PC-9 (cell line): ENCODE measurements around the gene PLEKHG5. TPM values are rescaled to one million over a fixed set of nuclear protein-coding genes. Genes with fewer than 3 reads are reported as not detected.
A peak's percentile ranks its signal among the peaks of the same experiment; 100 is the strongest.

ENCODE experiments used
- Bru-seq: library from RNA; stranded (reverse); fragments of 400-500 nt; gene quantifications from one replicate; lab custom pipeline; 2021; lab: Mats Ljungman, UMichigan
- BruChase-seq, 2 experiments: library from RNA; stranded (reverse); fragments of 400-500 nt; gene quantifications; one replicate each; lab custom pipeline; 2021; lab: Mats Ljungman, UMichigan
- BruUV-seq: library from RNA; stranded (reverse); fragments of 400-500 nt; replicated peaks from 2 replicates; lab custom pipeline; 2021; lab: Mats Ljungman, UMichigan
- CTCF ChIA-PET: fragments of 300-600 bp; sonication (Branson Sonifier 250); formaldehyde crosslinking; loops from one replicate; lab custom pipeline; 2022; ENCODE audit warnings: antibody characterized with exemption; lab: Charles Lee
- POLR2A ChIA-PET: fragments of 300-600 bp; sonication (Branson Sonifier 250); formaldehyde crosslinking; loops from one replicate; lab custom pipeline; 2022; ENCODE audit warnings: antibody characterized with exemption; ENCODE audit not compliant: unreplicated experiment; lab: Charles Lee
- DNase-seq, 2 experiments: peaks; one replicate each; pipeline versions ENCODE4 v3.0.0 to v3.0.0-alpha.2; 2015 to 2022; ENCODE audit warnings: mixed read lengths in 1 of 2
- H2AFZ ChIP-seq: fragments of 200-600 bp; sonication (generic); 2 replicates; pipeline ENCODE4 v1.8.1; 2017; ENCODE audit warnings: antibody characterized with exemption
- H3F3A ChIP-seq: fragments of 200-600 bp; sonication (generic); 2 replicates; pipeline ENCODE4 v1.8.1; 2017; ENCODE audit warnings: antibody characterized with exemption, mild to moderate bottlenecking, low read depth; ENCODE audit not compliant: insufficient read depth
- H3K27ac ChIP-seq: fragments of 200-600 bp; sonication (generic); 2 replicates; pipeline ENCODE4 v1.6.1; 2016; ENCODE audit warnings: mixed run types
- H3K27me3 ChIP-seq: fragments of 200-600 bp; sonication (generic); 2 replicates; pipeline ENCODE4 v1.6.1; 2016; ENCODE audit warnings: low read depth, mixed run types; ENCODE audit not compliant: insufficient read depth
- H3K36me3 ChIP-seq: fragments of 200-600 bp; sonication (generic); 2 replicates; pipeline ENCODE4 v1.6.1; 2016; ENCODE audit warnings: low read depth, mixed run types
- H3K4me1 ChIP-seq: fragments of 200-600 bp; sonication (generic); replicated peaks from 2 replicates; pipeline ENCODE4 v1.6.1; 2016; ENCODE audit warnings: mixed run types; ENCODE audit not compliant: insufficient read depth
- H3K4me2 ChIP-seq: fragments of 200-600 bp; sonication (generic); 2 replicates; pipeline ENCODE4 v1.6.1; 2017; ENCODE audit warnings: mixed run types
- H3K4me3 ChIP-seq: fragments of 200-600 bp; sonication (generic); 2 replicates; pipeline ENCODE4 v1.6.1; 2016; ENCODE audit warnings: mixed run types
- H3K79me2 ChIP-seq: fragments of 200-600 bp; sonication (generic); 2 replicates; pipeline ENCODE4 v1.6.1; 2017; ENCODE audit warnings: low read depth, mixed run types
- H3K9me2 ChIP-seq: fragments of 200-600 bp; sonication (generic); 2 replicates; pipeline ENCODE4 v1.8.1; 2017; ENCODE audit warnings: mild to moderate bottlenecking; ENCODE audit not compliant: insufficient read depth
- H3K9me3 ChIP-seq: fragments of 200-600 bp; sonication (generic); 2 replicates; pipeline ENCODE4 v1.8.1; 2016; ENCODE audit warnings: low read depth; ENCODE audit not compliant: insufficient read depth
- H4K20me1 ChIP-seq: fragments of 200-600 bp; sonication (generic); 2 replicates; pipeline ENCODE4 v1.8.1; 2017; ENCODE audit not compliant: insufficient read depth
- EZH2 ChIP-seq: fragments of 200-600 bp; sonication (generic); IDR thresholded peaks from 2 replicates; pipeline ENCODE4 v1.8.0; 2017; ENCODE audit warnings: antibody characterized with exemption, low read depth
- intact Hi-C: fragments of 100-400 bp; cut with micrococcal nuclease; formaldehyde crosslinking; loops from one replicate; pipeline ENCODE4 v1.10.0; 2022; ENCODE audit not compliant: unreplicated experiment
- long read RNA-seq: library from polyadenylated mRNA; stranded (forward); transcript quantifications from one replicate; pipeline ENCODE4 v2.0.0, GENCODE V29; 2022
- total RNA-seq: library from RNA; stranded (reverse); gene quantifications from 2 replicates; pipeline ENCODE4 v1.2.3, GENCODE V29; 2021
- TF ChIP-seq, protein P1 (sequence below): fragments of 200-600 bp; sonication (generic); conservative IDR thresholded peaks from 2 replicates; pipeline ENCODE4 v1.6.1; 2017; ENCODE audit warnings: mixed run types, antibody characterized with exemption, mild to moderate bottlenecking, moderate library complexity

The PLEKHG5 gene, protein sequence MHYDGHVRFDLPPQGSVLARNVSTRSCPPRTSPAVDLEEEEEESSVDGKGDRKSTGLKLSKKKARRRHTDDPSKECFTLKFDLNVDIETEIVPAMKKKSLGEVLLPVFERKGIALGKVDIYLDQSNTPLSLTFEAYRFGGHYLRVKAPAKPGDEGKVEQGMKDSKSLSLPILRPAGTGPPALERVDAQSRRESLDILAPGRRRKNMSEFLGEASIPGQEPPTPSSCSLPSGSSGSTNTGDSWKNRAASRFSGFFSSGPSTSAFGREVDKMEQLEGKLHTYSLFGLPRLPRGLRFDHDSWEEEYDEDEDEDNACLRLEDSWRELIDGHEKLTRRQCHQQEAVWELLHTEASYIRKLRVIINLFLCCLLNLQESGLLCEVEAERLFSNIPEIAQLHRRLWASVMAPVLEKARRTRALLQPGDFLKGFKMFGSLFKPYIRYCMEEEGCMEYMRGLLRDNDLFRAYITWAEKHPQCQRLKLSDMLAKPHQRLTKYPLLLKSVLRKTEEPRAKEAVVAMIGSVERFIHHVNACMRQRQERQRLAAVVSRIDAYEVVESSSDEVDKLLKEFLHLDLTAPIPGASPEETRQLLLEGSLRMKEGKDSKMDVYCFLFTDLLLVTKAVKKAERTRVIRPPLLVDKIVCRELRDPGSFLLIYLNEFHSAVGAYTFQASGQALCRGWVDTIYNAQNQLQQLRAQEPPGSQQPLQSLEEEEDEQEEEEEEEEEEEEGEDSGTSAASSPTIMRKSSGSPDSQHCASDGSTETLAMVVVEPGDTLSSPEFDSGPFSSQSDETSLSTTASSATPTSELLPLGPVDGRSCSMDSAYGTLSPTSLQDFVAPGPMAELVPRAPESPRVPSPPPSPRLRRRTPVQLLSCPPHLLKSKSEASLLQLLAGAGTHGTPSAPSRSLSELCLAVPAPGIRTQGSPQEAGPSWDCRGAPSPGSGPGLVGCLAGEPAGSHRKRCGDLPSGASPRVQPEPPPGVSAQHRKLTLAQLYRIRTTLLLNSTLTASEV
- total RNA-seq (11.3 and 12.6 TPM in 2 replicates), Bru-seq, nascent RNA (percentile 38 among the genes with signal in this experiment), BruChase-seq, experiment 1, labeled RNA remaining after a 2-hour chase (percentile 36 among the genes with signal in this experiment), BruChase-seq, experiment 2, labeled RNA remaining after a 6-hour chase (percentile 57 among the genes with signal in this experiment)
- long read RNA-seq, partial matches to known transcripts = 0 of 4 reads
- long read RNA-seq, other reads (novel, unspliced or antisense) = 4 of 4 reads

DNA sequence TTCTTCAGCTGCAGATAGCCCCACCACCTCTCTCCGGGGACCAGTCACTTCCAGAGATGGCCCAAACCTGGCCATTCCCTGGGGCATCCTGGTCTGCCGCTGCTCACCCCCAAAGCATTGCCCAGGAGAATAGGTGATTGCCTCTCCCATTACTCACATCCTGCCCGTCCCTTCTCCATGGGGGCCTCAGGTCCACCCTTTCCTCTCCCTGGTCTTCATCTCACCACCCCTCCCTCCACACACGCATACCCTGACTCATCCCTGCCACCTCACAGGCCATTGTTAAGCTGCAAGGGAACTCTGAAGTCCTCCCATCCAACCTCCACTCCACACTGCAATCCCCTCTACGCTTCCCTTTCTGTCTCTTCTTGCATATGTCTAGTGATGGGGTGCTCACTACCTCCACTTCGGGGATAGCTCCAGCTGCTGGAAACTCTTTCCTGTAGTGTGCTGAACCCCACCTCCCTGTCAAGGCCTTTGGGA, at the start of gene PLEKHG5:
PLEKHG5 (minus strand) TSS at position 188 of the 483 bp plus-strand sequence. CDS start 14,096 bp downstream, outside the sequence.
- peak; percentile 63 to 75 for DNase-seq
- POLR2A ChIA-PET = interaction anchor here (0.6 to 0.7 kb wide), 2 partner anchors 69 to 109 kb away, joined by 5 read pairs; no protein-coding TSS in a partner anchor
- BruUV-seq = no TSS peak

DNA sequence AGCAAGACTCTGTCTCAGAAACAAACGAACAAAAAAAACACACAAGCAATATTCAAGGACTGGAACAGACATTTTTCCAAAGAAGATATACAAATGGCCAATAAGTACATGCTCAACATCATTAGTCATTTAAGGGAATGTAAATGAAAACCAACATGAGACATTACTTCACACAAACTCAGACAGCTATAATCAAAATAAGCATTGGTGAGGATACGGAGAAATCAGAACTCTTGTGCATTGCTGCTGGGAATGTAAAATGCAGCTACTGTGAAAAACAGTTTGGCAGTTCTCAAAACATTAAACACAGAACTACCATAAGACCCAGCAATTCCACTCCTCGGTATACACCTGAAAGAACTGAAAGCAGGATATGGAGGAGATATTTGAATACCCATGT, 47.5 kb upstream of the PLEKHG5 start:
- no TSS peak for BruUV-seq

More for the DNA sequence above, at the start of gene PLEKHG5:
- H3F3A ChIP-seq = peaks cover 12% of the 10 kb centered on the region; the same call in 1 of the 2 replicates
- no peaks in the 10 kb centered on the region for H3K9me3 ChIP-seq
- CTCF ChIA-PET = interaction anchor here (0.7 to 1.2 kb wide), 2 partner anchors 22 to 32 kb away, joined by 3 to 5 read pairs; no protein-coding TSS in a partner anchor
- H3K4me1 ChIP-seq = peaks cover 19% of the 10 kb centered on the region
- H3K9me2 ChIP-seq = no peaks in the 10 kb centered on the region
- no peaks in the 10 kb centered on the region for H3K79me2 ChIP-seq
- peak within 1 kb of the TSS; percentile 90 for H2AFZ ChIP-seq
- H3K4me2 ChIP-seq = peak within 1 kb of the TSS; percentile 98
- H3K27ac ChIP-seq = peak within 1 kb of the TSS; percentile 89
- intact Hi-C loops = loop anchor here (2.0 to 5.0 kb wide), 3 partner anchors 31 to 139 kb away; partner anchors contain the start of gene KLHL21
- peak within 1 kb of the TSS; percentile 89 for H3K4me3 ChIP-seq
- TF ChIP-seq EZH2 = no peak
- TF ChIP-seq, protein P1, sequence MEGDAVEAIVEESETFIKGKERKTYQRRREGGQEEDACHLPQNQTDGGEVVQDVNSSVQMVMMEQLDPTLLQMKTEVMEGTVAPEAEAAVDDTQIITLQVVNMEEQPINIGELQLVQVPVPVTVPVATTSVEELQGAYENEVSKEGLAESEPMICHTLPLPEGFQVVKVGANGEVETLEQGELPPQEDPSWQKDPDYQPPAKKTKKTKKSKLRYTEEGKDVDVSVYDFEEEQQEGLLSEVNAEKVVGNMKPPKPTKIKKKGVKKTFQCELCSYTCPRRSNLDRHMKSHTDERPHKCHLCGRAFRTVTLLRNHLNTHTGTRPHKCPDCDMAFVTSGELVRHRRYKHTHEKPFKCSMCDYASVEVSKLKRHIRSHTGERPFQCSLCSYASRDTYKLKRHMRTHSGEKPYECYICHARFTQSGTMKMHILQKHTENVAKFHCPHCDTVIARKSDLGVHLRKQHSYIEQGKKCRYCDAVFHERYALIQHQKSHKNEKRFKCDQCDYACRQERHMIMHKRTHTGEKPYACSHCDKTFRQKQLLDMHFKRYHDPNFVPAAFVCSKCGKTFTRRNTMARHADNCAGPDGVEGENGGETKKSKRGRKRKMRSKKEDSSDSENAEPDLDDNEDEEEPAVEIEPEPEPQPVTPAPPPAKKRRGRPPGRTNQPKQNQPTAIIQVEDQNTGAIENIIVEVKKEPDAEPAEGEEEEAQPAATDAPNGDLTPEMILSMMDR = no peak
- no peaks in the 10 kb centered on the region for H3K36me3 ChIP-seq
- H3K27me3 ChIP-seq = no peaks in the 10 kb centered on the region
- H4K20me1 ChIP-seq = no peaks in the 10 kb centered on the region

More for the DNA sequence above, 47.5 kb upstream of the PLEKHG5 start:
- no peaks in the 10 kb centered on the region for H3K36me3 ChIP-seq
- no peaks in the 10 kb centered on the region for H4K20me1 ChIP-seq
- no peak for DNase-seq
- TF ChIP-seq EZH2 = no peak
- TF ChIP-seq, protein P1 = no peak
- intact Hi-C loops = no loop called here
- H3F3A ChIP-seq = no peaks in the 10 kb centered on the region
- ChIA-PET CTCF (interaction anchor here (0.5 kb wide), 1 partner anchor 127 kb away, joined by 5 read pairs; no protein-coding TSS in a partner anchor), POLR2A (no interaction called here)
- H3K27me3 ChIP-seq = no peaks in the 10 kb centered on the region
- no peak overlapping the region for H3K4me3 ChIP-seq
- no peak overlapping the region for H2AFZ ChIP-seq
- no peak overlapping the region for H3K27ac ChIP-seq
- no peaks in the 10 kb centered on the region for H3K4me1 ChIP-seq
- H3K4me2 ChIP-seq = no peak overlapping the region
- no peaks in the 10 kb centered on the region for H3K9me3 ChIP-seq
- no peaks in the 10 kb centered on the region for H3K79me2 ChIP-seq
- no peaks in the 10 kb centered on the region for H3K9me2 ChIP-seq
